ENCODE results near the gene PNLDC1.
"Not testable (repeated sequence)": the region's sequence is repeated elsewhere in the genome, so short reads cannot be mapped to it uniquely, and the experiment has no call there.

PNLDC1 gene

DNA sequence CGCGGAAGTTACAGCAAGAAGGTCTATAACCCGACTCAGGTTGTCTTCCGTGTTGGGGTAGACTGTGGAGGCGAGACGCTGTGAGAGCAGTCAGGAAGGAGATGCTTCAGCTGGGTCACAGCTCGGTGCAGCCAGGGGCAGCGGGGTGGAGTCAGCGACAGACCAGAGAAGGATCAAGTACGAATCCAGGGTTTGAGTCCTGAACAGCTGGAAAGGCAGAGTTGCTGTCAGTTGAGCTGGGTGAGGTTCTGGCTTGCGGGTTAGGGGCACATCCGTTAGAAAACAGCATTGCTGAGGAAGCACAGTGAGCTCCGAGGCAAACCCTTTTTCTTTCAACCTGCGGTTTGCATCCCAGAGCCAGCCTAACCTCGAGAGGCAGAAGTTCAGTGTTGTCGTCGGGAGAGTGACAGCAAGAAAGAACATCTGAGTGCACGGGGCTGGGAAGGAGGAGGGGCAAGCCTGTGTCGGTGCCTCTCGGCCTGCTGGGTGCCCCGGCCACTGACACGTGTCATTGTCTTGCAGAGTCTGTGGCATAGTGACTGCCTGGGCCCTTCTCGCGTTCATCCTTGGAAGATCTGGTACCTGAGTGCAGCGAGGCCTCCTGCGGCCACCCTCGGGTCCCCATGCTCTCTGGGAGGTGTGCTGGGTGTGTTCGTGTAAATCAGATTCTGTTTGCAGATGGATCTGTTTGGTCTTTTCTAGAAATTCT is 20.0 kb downstream of the PNLDC1 start:
- DNase-seq = no peak

DNA sequence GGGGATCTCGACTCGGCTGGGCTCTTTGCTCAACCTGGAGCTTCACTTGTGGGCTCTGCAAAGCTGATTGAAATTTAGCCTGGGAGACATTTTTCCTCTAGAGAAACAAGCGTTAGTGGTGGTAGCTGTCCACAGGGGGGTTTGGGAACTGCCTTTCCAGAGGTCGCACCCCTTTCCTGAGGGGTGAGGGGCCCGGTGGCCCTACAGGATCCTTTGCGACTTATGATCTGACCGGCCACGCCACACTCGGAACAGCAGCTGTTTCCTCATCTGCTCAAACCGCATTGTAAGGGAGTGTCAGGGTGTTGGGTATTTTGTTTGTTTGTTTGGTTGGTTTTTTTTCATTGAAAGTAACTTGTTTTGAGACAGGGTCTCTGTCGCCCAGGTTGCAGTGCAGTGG is 21.0 kb downstream of the PNLDC1 start:
- DNase-seq = no peak

DNA sequence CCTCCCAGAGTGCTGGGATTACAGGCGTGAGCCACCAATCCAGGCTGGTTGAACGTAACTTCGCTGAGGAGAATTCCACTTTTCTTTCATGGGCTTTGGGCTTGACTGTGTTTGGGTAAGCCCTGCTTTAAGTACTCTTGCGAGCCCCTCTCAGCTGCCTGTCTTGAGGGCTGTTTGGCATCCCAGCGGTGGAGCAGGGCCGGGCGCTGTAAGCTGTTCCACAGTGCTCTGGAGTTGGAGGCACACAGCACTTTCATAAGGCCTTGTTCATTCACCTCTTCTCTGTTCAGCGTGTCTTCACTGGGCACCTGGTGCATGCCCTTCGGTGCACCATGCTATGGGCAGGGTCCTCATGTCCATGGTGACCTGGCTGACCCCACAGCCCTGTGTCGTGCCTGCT is 21.6 kb downstream of the PNLDC1 start:
- DNase-seq = no peak

DNA sequence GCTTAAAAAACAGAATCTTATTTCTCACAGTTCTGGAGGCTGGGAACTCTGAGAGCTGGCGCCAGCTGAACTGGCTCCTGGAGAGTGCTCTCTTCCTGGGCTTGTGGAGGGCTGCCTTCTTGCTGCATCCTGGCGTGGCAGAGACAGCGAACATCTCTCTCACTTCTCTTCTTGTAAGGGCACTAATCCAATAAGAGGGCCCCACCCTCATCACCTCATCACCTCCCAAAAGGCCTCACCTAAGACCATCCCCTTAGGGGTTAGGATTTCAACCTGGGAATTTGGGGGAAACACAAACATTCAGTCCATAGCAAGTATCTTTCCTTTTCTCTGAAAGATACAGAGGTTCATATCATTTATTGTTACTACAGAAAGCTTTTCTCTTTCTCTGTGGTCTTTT is 23.9 kb downstream of the PNLDC1 start:
- DNase-seq = no peak

- DNase-seq = not testable (repeated sequence)
These were observed 24.6 kb downstream of the PNLDC1 start for GRCh38 chr6:159824690-159825089.

DNA sequence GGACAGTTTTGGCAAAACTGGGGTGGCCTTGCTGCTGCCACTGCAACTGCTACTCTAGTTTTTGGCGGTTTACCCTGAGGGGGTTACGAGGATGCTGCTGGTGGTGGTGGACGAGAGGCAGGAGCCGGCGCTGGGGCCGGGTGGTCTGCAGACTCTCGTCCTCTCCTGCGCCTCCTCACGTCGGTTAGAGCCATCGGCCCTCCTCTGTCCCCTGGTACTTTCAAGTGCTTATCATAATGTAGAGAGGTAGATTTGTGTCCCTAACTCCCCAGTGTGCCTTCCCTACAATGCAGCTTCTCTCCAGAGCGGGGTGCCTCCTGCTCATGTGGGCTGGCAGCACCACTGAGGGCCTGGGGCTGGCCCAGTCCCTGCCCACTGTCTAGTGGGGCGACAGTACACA is 25.9 kb downstream of the PNLDC1 start:
- DNase-seq = no peak

GRCh38 chr6:159826968-159827647 is 27.0 kb downstream of the PNLDC1 start:
- DNase-seq = no peak

- peak; percentile 15 for DNase-seq
These were observed 28.0 kb downstream of the PNLDC1 start for GRCh38 chr6:159828074-159828473.

GRCh38 chr6:159829526-159829925 is 29.4 kb downstream of the PNLDC1 start:
- no peak for DNase-seq

DNA sequence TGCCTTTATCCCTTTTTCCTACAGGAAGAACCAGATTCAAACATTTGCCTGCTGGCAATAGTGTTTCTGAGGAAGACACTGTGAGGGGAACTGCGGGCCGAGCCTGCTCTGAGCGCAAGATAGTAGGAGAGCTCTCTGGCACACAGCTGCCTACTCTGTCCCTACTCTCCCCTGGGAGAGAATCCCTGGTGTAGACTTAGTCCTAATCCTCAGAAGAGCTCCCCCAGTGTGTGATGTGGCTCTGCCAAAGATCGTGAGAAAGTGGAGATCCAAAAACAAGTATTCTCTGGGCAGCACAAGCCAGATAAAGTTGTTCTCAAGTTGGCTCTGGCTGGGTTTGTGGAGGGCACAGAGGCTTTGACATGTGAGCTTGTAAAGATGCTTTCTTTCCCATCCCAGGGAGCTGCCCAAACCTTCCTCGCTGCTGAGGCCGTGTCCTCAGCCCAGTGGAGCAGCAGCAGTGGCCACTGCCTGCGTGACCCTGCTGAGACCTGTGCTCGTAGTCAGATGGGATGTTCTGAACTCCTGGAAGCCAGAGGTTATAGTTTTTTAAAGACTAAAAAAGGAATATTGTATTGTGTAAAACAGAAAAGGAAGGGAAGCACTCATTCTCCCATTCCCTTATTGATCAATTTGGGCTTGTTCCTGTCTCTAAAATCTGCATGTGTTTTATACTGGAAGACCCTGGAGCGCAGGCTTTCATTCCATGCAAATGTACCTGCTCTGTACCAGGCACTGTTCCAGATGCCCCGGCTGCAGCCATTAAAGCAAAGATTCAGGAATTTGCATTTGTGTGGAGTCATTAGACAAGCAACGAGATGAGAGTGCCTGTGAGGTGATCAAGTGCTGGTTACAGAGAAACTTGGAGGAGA is 30.7 kb downstream of the PNLDC1 start:
- DNase-seq = no peak

GRCh38 chr6:159831373-159831679 is 31.2 kb downstream of the PNLDC1 start:
- DNase-seq = peak; percentile 85

DNA sequence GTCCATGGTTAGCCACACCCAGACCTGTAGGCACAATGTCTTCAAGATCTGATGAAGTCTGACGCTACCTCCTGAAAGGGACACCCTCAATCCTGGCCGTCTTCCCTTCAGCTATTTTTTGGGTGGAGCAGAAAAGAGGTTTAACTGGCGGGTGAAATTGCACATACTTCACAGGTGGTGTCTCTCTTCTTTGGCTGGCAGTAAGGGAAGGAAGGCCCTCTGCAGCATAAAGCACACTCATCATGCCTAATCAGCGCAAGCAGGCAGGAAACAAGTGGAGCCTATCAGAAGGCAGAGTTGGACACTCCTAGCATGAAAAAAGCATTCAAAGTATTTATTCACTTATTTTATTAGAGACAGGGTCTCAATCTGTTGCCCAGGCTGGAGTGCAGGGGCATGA is 32.9 kb downstream of the PNLDC1 start:
- no peak for DNase-seq

DNA sequence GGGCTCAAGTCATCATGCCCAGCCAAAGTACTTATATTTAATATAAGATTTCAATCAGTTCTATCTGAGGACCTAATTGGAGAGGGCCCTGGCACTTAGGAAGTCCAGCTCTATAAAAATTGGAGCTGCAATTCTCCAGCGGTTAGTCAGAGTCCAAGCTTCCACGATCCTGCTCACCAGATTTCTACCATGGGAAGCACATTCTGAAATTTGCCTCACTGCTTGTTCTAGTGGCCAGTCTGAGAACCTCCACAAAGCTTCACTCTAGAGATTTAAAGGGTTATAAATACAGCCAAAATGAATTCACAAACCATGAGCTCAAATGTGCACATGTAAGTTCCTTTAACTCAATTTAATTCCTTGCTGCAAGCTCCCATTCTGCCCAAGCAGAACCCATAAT is 33.5 kb downstream of the PNLDC1 start:
- DNase-seq = no peak

DNA sequence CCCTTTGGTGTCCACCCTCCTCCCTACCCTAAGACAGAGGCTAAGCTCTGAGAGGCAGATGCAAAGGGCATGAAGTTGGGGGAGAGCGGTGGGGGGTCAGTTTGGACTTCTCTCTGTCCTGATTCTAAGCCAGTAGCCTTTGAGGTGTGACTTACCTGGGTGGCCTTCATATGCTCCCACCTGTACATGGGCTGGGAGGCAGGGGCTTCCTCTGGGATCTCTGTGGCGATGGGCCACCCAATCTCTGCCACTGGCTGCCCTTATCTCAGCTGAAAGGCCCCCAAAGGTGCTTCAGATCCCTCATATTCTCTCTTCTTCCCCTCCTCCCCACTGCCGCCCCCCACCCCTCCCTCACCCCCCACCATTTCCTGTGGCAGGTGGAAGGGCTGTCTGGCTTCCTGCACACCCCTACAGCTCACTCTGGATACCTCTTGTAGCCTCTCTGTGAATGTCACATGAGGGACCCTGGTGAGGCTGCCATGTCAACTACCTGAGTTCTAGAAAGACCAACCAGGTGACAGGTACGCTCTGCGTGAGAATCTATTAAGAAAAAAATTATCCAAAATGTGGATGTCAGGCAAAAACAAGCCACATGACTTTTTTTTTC is 34.0 kb downstream of the PNLDC1 start:
- DNase-seq = no peak

DNA sequence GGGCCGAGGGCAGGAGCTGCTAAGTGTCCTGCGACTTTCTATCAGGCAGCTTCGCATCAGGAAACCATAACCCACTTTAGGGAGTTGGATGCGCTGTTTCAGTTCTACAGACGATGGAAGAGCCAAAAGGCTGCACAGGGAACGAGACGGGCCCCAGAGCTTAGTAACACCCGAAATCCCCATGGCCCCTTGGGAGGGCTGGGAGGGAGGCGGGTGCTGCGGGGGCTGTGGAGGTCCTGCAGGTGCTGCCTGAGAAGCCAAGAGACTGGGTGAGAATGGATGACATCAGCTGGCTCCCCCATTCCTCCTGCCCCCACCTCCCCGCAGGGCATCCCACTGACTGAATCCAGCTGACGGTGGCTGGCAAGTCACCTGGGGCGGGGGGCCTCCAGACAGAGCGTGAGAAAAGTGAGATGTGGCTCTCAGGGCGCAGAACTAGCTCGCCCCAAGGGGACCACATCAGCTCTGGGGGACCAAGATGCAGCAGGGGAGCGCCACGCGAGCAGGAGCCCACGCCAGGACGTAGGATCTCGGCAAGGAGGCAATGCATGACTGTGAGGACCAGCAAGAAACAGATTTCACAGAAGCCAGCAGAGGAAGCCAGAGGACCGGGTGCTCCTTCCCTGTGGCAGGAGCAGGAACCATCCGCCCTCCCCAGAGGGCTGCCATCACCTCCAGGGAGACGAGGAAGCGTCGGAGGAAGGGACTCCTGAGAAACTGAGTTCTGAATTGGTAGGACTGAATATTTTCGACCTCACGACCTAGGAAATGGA is 36.8 kb downstream of the PNLDC1 start:
- no peak for DNase-seq

DNA sequence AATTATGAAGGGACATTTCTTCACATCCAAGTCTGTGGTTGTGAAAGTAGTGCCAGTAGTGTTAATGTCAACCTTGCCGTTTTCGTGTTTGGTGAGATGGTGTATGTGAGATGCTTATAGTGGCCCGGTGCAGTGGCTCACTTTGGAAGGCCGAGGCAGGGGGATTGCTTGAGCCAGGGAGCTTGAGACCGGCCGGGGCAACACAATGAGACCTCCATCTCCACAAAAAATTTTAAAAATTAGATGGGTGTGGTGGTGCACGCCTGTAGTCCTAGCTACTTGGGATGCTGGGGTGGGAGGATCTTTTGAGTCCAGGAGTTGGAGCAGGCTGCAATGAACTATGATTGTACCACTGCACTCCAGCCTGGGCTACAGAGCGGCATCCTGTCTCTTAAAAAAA is 37.4 kb downstream of the PNLDC1 start:
- DNase-seq = no peak

- no peak for DNase-seq
These were observed 38.1 kb downstream of the PNLDC1 start for GRCh38 chr6:159838020-159838744.

GRCh38 chr6:159842035-159842434 is 42.0 kb downstream of the PNLDC1 start:
- DNase-seq = no peak

DNA sequence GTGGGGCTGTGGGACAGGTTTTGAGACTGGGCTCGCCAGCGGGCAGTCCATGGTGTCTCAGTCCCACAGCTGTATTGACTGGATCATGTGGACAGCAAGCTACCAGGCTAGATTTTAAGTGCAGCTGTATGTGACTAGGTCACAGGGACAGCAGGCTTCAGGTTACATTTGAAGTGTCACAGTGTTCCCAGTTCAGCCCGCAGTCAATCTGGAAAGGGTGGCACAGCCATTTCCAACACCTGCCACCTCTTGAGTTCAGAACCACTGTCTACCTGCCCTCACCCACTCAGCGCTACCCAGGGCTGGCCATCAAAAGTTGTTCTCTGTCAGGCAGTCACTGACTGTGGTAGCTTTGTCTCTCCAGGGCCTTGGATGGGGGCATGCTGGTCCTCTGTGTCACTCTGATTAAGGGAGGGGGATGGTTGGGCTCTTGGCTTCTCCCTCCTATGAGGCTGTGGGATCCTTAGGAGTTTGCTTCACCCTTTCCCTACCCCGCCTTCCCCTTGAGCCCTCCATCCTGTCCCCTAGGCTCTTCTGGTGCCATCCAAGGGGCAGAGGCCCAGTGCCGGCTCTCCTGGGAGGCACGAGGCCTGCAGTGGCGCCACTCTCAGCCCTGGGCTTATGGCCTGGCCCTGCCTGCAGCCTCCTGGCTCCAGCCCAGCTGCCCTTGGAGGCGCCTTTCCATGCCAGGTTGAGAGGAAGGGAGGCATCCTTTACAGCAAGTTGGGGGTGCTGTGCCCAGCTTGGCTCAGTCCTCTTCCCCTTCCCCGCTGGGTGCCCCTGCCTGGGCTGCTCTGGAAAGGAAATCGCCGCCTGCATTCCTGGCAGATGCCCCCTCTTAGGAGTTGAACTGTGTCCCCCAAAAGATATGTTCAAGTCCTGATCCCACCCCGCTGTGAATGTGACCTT is 44.9 kb downstream of the PNLDC1 start:
- peak; percentile 46 for DNase-seq

GRCh38 chr6:159848552-159848951 is 48.5 kb downstream of the PNLDC1 start:
- not testable (repeated sequence) for DNase-seq

GRCh38 chr6:159849851-159850250 is 49.8 kb downstream of the PNLDC1 start:
- not testable (repeated sequence) for DNase-seq

All from NCI-H1105 treated with DMSO at 0.1 percent for 48 hours (cell line).